ENCODE results near the gene ZNF793.

Gene ZNF793

GRCh38 chr19:37572203-37572602 lies 65.5 kb downstream of the ZNF793 start:
- DNase-seq, result no peak

DNA sequence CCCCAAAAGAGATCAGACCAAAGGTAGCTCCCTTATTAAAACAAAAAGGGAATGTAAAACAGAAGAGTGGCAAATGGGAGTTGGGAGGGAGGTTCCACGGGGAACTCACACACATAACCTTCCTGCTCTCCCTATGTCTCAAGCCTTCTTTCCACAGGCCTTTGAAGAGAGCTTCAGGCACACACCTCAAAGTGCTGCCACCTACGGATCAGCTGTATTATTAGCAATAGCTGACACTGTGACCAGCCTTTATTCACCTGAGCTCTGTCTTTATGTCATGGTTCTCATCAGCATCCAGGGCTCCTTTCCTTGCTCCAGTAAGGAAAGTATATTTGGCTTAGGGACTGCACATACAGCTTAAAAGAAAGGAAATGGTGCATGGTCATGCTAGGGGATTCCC lies 76.6 kb downstream of the ZNF793 start:
- DNase-seq, result no peak

Measured in CD4-positive, alpha-beta T cell treated with Interferon gamma for 1 hour (primary cell).